ENCODE measurements around the gene UBA1. TPM values are rescaled to one million over a fixed set of nuclear protein-coding genes. Genes with fewer than 3 reads are reported as not detected.
"Not testable (repeated sequence)": the region's sequence is repeated elsewhere in the genome, so short reads cannot be mapped to it uniquely, and the experiment has no call there.

The UBA1 gene
- total RNA-seq, 2 donors from 2014 or later: 185 to 286 TPM

DNA sequence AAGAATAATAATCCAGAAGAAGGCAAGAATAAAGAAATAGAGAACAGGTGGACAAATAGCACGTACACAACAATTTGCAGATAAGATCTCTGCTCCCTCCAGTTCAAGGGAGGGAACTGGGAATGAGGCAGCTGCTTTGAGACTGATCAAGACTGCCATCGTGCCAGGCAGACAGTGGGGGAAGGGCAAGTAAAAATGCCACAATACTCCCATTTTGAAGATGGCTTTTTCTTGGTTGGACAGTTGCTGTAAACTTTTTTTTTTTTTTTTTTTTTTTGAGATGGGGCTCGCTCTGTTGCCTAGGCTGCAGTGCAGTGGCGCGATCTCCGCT, 56.4 kb downstream of the UBA1 start:
- intact Hi-C loops (cut with DNase I): no loop called here
- H3K9me3 ChIP-seq: no peaks in the 10 kb centered on the region
- no peaks in the 10 kb centered on the region for H3K36me3 ChIP-seq
- H3K4me3 ChIP-seq: no peak overlapping the region
- no peaks in the 10 kb centered on the region for H3K4me1 ChIP-seq (replicated peaks)
- 76% methylated on average over 6 of the region's 6 CpGs for WGBS
- no peak for DNase-seq (ENCODE audit: low spot score)
- no peak overlapping the region for H3K27ac ChIP-seq
- TF ChIP-seq POLR2A (IDR thresholded peaks at IDR 0.05) (no peak), POLR2AphosphoS5 (IDR thresholded peaks at IDR 0.05) (no peak)
- TF ChIP-seq, protein P1, sequence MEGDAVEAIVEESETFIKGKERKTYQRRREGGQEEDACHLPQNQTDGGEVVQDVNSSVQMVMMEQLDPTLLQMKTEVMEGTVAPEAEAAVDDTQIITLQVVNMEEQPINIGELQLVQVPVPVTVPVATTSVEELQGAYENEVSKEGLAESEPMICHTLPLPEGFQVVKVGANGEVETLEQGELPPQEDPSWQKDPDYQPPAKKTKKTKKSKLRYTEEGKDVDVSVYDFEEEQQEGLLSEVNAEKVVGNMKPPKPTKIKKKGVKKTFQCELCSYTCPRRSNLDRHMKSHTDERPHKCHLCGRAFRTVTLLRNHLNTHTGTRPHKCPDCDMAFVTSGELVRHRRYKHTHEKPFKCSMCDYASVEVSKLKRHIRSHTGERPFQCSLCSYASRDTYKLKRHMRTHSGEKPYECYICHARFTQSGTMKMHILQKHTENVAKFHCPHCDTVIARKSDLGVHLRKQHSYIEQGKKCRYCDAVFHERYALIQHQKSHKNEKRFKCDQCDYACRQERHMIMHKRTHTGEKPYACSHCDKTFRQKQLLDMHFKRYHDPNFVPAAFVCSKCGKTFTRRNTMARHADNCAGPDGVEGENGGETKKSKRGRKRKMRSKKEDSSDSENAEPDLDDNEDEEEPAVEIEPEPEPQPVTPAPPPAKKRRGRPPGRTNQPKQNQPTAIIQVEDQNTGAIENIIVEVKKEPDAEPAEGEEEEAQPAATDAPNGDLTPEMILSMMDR (IDR thresholded peaks at IDR 0.05): no peak
- H3K27me3 ChIP-seq (replicated peaks; ENCODE audit: insufficient read depth): no peaks in the 10 kb centered on the region

DNA sequence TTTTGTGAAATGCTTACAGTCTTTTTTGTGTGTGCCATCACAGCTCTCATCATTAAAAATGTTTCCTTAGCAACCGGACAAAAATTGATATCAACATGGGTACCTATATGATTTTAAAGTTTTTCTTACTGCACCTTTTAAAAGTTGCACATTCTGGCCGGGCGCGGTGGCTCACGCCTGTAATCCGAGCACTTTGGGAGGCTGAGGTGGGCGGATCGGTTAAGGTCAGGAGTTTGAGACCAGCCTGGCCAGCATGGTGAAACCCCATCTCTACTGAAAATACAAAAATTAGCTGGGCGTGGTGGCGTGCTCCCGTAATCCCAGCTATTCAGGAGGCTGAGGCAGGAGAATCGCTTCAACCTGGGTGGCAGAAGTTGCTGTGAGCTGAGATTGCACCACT, 64.0 kb downstream of the UBA1 start:
- WGBS: 85% methylated on average over 12 of the region's 12 CpGs
- H3K4me3 ChIP-seq; H3K9me3 ChIP-seq; H3K27ac ChIP-seq; H3K4me1 ChIP-seq (replicated peaks); intact Hi-C loops (cut with DNase I); H3K36me3 ChIP-seq; H3K27me3 ChIP-seq (replicated peaks; ENCODE audit: insufficient read depth); DNase-seq (ENCODE audit: low spot score): not testable (repeated sequence)

Other genes starting within 250 kb of the UBA1 start
- 10 to 100 TPM in 1 of 2 donors, 1 to 10 TPM in 1; 3.6 to 10.5 TPM for gene RGN, start 115.4 kb upstream of the UBA1 start, total RNA-seq
- gene NDUFB11, start 49.1 kb upstream of the UBA1 start, total RNA-seq: 100 to 1,000 TPM in 1 of 2 donors, 10 to 100 TPM in 1; 85.3 to 131 TPM
- 10 to 100 TPM; 45.0 to 49.0 TPM for gene RBM10, start 48.6 kb upstream of the UBA1 start, total RNA-seq
- 100 to 1,000 TPM in 1 of 2 donors, 10 to 100 TPM in 1; 63.5 to 173 TPM for gene CDK16, start 24.9 kb downstream of the UBA1 start, total RNA-seq
- gene USP11, start 39.2 kb downstream of the UBA1 start, total RNA-seq: 100 to 1,000 TPM in 1 of 2 donors, 10 to 100 TPM in 1; 43.3 to 124 TPM
- 1 to 10 TPM in 1 of 2 donors, under 1 TPM in 1; 0.32 to 1.4 TPM for gene ZNF157, start 176.7 kb downstream of the UBA1 start, total RNA-seq

All from prostate gland (tissue), 2 donors.